GM12878 (cell line): Measurements from ENCODE around the gene PPP2R3C. TPM values are rescaled to one million over a fixed set of nuclear protein-coding genes. Genes with fewer than 3 reads are reported as not detected.

Source experiments
- ATAC-seq: fragments of 200-7000 bp; cut with Tn5 transposase; 3 replicates; pipeline ENCODE4 v1.9.1; 2020; ENCODE audit warnings: mild to moderate bottlenecking, moderate library complexity
- BruUV-seq: library from RNA; stranded (reverse); fragments of 400-500 nt; replicated peaks from 2 replicates; lab custom pipeline; 2021; lab: Mats Ljungman, UMichigan
- CTCF ChIA-PET: fragments of 300-600 bp; sonication (Branson Sonifier 250); formaldehyde crosslinking; extraction: SDS; loops from one replicate; lab custom pipeline; 2021; ENCODE audit warnings: inconsistent platforms; lab: Yijun Ruan, JAX
- POLR2A ChIA-PET: fragments of 350-600 bp; formaldehyde crosslinking; extraction: SDS; loops from one replicate; lab custom pipeline; 2021; ENCODE audit warnings: inconsistent platforms; lab: Charles Lee
- RAD21 ChIA-PET: fragments of 300-600 bp; sonication (Branson Sonifier 250); formaldehyde crosslinking; loops from one replicate; lab custom pipeline; 2023; ENCODE audit warnings: antibody characterized with exemption; ENCODE audit not compliant: unreplicated experiment; lab: Charles Lee
- SMC1A ChIA-PET: fragments of 300-600 bp; sonication (Branson Sonifier 250); formaldehyde crosslinking; loops from one replicate; lab custom pipeline; 2023; ENCODE audit not compliant: unreplicated experiment, uncharacterized antibody; lab: Charles Lee
- DNase-seq: peaks from one replicate; pipeline ENCODE4 v3.0.0-alpha.2; 2011; ENCODE audit warnings: low read depth, low spot score
- FAIRE-seq: peaks from 3 replicates; lab custom pipeline; 2011; peaks lifted over from hg19 to GRCh38; lab: Jason Lieb, UNC
- H2AFZ ChIP-seq: 2 replicates; pipeline ENCODE4 v1.6.0; 2011; ENCODE audit warnings: low read depth, low read length, control low read depth; ENCODE audit not compliant: control insufficient read depth
- H3K27ac ChIP-seq: 2 replicates; pipeline ENCODE4 v1.5.1; 2011; ENCODE audit warnings: control low read depth; ENCODE audit not compliant: control insufficient read depth, insufficient read depth
- H3K27me3 ChIP-seq, 2 experiments: replicated peaks in 1 of 2; 2 replicates each; pipeline versions ENCODE4 v1.6.0 to v1.6.1; 2011; ENCODE audit warnings: low read length in 1 of 2; ENCODE audit not compliant: control insufficient read depth in 2 of 2, insufficient read depth in 2 of 2
- H3K36me3 ChIP-seq, 2 experiments: 2 replicates each; pipeline ENCODE4 v1.5.1; 2011; ENCODE audit warnings: low read length in 1 of 2; ENCODE audit not compliant: control insufficient read depth in 2 of 2, insufficient read depth in 2 of 2
- H3K4me1 ChIP-seq: 2 replicates; pipeline ENCODE4 v1.6.1; 2011; ENCODE audit warnings: mild to moderate bottlenecking, low read length, moderate library complexity, mixed read lengths; ENCODE audit not compliant: control insufficient read depth, insufficient read depth
- H3K4me2 ChIP-seq: 2 replicates; pipeline ENCODE4 v1.6.0; 2011; ENCODE audit warnings: control low read depth; ENCODE audit not compliant: control insufficient read depth, insufficient read depth
- H3K4me3 ChIP-seq: fragments of 200-600 bp; sonication (generic); 2 replicates; pipeline ENCODE4 v1.5.1; 2016
- H3K79me2 ChIP-seq: 2 replicates; pipeline ENCODE4 v1.6.0; 2011; ENCODE audit warnings: low read length; ENCODE audit not compliant: control insufficient read depth, insufficient read depth
- H3K9ac ChIP-seq: 2 replicates; pipeline ENCODE4 v1.8.0; 2011; ENCODE audit warnings: low read length, control low read depth, mixed read lengths; ENCODE audit not compliant: control insufficient read depth, insufficient read depth
- H3K9me3 ChIP-seq: replicated peaks from 3 replicates; pipeline ENCODE4 v1.5.1; 2011; ENCODE audit warnings: mild to moderate bottlenecking, low read length; ENCODE audit not compliant: control insufficient read depth, insufficient read depth
- H4K20me1 ChIP-seq: 2 replicates; pipeline ENCODE4 v1.6.0; 2011; ENCODE audit not compliant: control insufficient read depth, insufficient read depth
- JUND ChIP-seq: IDR thresholded peaks from 2 replicates; pipeline ENCODE4 v1.6.1; 2012; ENCODE audit warnings: low read depth, mild to moderate bottlenecking, low read length, improper control_type of control experiment, moderate library complexity
- NFYA ChIP-seq: IDR thresholded peaks from 2 replicates; pipeline ENCODE4 v1.6.1; 2011; ENCODE audit warnings: low read depth, mild to moderate bottlenecking, low read length, improper control_type of control experiment, borderline replicate concordance
- NR2C2 ChIP-seq: IDR thresholded peaks from 2 replicates; pipeline ENCODE4 v1.6.1; 2011; ENCODE audit warnings: borderline replicate concordance, low read depth; ENCODE audit not compliant: control insufficient read depth, insufficient read length
- SPI1 ChIP-seq: IDR thresholded peaks from 2 replicates; pipeline ENCODE4 v1.6.1; 2011; ENCODE audit warnings: low read depth, mild to moderate bottlenecking, low read length, moderate library complexity, borderline replicate concordance; ENCODE audit not compliant: insufficient read depth
- YY1 ChIP-seq: IDR thresholded peaks from 2 replicates; pipeline ENCODE4 v1.6.1; 2011; ENCODE audit warnings: low read depth, mild to moderate bottlenecking, low read length
- WGBS: methylation state at CpG from one replicate; pipeline ENCODE4 v1.1.6; 2016; ENCODE audit warnings: low lambda C conversion rate; ENCODE audit not compliant: insufficient replicate concordance, insufficient coverage; ENCODE audit errors: missing lambda C conversion rate; 5-methylcytosine and 5-hydroxymethylcytosine counted together
- in situ Hi-C: fragments of 300-500 bp; cut with MboI; formaldehyde crosslinking; loops from 9 replicates; pipeline ENCODE4 v1.14.3; 2018; ENCODE audit warnings: mixed read lengths
- intact Hi-C: fragments of 100-400 bp; cut with micrococcal nuclease; formaldehyde crosslinking; loops from one replicate; pipeline ENCODE4 v1.14.2; 2022; ENCODE audit not compliant: unreplicated experiment
- polyA plus RNA-seq, 11 experiments: library from polyadenylated mRNA; depleted of rRNA in 4 of 11; unstranded in 6 of 11; stranded (reverse) in 5 of 11; fragments of >200 nt; fragmentation: Nextera tagmentation in 4 of 11; fragmentation: Illumina TruSeq in 1 of 11; extraction: Ambion mirVana in 4 of 11; extraction: Trizol in 1 of 11; gene quantifications; 1 replicate in 1 of 11; 2 replicates in 10 of 11; pipeline versions ENCODE4 v1.2.1 to v1.2.3, GENCODE V29; 2011 to 2016; ENCODE audit warnings: inconsistent platforms in 2 of 11, missing spikeins in 2 of 11, low read depth in 1 of 11
- total RNA-seq, 4 experiments: library from RNA; depleted of rRNA in 3 of 4; stranded (reverse); fragments of >200 nt in 3 of 4; fragmentation: Illumina TruSeq in 1 of 4; extraction: Trizol in 1 of 4; gene quantifications; 2 replicates each; pipeline versions ENCODE4 v1.2.1 to v1.2.3, GENCODE V29; 2013 to 2021
- TF ChIP-seq, protein P1 (sequence below): IDR thresholded peaks from 2 replicates; pipeline ENCODE4 v1.6.1; 2011; ENCODE audit warnings: low read depth, low read length, improper control_type of control experiment, borderline replicate concordance
- TF ChIP-seq, protein P2 (sequence below): IDR thresholded peaks from 2 replicates; pipeline ENCODE4 v1.6.1; 2012; ENCODE audit warnings: low read depth, low read length, improper control_type of control experiment
- TF ChIP-seq, protein P3 (sequence below): fragments of 450-650 bp; IDR thresholded peaks from 2 replicates; pipeline ENCODE4 v1.6.1; 2016; ENCODE audit warnings: mild to moderate bottlenecking, moderate library complexity, borderline replicate concordance
- TF ChIP-seq, protein P4 (sequence below): fragments of 450-650 bp; IDR thresholded peaks from 2 replicates; pipeline ENCODE4 v1.6.1; 2017; ENCODE audit warnings: antibody characterized with exemption, mild to moderate bottlenecking, moderate library complexity

Gene PPP2R3C
- total and polyA plus RNA-seq, 10 of the 15 experiments (the other 5 are each of a cell fraction or from before 2014, with no cell fraction given) = 27.6 to 80.5 (median 42.9) TPM

DNA sequence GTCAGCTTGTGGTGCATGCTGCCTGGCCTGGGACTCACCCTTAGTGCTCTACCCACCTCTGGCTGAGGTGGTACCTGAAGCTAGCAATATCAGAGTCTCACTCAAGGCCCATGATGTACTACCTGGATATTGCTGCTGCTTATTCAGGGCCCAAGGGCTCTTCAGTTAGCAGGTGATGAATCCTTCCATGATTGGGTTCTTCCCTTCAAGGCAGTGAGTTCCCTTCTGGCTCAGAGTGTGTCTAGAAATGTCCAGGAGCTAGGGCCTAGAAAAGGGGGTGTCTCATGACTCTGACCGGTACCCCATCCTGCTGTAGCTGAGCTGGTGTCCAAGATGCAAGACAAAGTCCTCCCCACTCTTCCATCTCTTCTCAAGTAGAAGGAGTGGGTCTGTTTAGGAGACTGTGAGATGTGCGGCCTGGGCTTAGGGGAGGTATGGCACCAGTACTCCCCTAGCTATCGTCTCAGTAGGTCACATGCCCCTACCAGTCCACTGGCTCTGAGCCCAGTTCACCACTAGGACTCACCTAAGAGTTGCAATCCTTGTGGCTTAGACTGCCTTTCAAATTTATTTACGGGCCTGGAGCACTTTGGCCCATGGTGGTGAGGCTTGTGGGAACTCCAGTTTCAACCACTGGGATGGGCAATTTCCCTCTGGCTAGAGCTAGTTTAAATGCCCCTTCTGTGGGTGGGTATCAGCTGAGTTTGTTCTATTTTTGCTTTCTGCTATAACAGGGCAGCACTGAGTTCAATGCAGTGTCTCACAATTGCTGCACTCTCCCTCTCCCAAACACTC lies 12.7 kb upstream of the PPP2R3C start:
- ATAC-seq = no peak
- CTCF ChIA-PET = interaction anchor here (0.8 to 1.2 kb wide), 4 partner anchors 9 to 280 kb away, joined by 3 to 4 read pairs (median 3); no protein-coding TSS in a partner anchor
- TF ChIP-seq YY1 (no peak), NR2C2 (no peak), NFYA (no peak), JUND (no peak), SPI1 (no peak)
- TF ChIP-seq, protein P1, sequence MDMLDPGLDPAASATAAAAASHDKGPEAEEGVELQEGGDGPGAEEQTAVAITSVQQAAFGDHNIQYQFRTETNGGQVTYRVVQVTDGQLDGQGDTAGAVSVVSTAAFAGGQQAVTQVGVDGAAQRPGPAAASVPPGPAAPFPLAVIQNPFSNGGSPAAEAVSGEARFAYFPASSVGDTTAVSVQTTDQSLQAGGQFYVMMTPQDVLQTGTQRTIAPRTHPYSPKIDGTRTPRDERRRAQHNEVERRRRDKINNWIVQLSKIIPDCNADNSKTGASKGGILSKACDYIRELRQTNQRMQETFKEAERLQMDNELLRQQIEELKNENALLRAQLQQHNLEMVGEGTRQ = no peak
- TF ChIP-seq, protein P2, sequence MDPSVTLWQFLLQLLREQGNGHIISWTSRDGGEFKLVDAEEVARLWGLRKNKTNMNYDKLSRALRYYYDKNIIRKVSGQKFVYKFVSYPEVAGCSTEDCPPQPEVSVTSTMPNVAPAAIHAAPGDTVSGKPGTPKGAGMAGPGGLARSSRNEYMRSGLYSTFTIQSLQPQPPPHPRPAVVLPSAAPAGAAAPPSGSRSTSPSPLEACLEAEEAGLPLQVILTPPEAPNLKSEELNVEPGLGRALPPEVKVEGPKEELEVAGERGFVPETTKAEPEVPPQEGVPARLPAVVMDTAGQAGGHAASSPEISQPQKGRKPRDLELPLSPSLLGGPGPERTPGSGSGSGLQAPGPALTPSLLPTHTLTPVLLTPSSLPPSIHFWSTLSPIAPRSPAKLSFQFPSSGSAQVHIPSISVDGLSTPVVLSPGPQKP = no peak
- TF ChIP-seq, protein P3, sequence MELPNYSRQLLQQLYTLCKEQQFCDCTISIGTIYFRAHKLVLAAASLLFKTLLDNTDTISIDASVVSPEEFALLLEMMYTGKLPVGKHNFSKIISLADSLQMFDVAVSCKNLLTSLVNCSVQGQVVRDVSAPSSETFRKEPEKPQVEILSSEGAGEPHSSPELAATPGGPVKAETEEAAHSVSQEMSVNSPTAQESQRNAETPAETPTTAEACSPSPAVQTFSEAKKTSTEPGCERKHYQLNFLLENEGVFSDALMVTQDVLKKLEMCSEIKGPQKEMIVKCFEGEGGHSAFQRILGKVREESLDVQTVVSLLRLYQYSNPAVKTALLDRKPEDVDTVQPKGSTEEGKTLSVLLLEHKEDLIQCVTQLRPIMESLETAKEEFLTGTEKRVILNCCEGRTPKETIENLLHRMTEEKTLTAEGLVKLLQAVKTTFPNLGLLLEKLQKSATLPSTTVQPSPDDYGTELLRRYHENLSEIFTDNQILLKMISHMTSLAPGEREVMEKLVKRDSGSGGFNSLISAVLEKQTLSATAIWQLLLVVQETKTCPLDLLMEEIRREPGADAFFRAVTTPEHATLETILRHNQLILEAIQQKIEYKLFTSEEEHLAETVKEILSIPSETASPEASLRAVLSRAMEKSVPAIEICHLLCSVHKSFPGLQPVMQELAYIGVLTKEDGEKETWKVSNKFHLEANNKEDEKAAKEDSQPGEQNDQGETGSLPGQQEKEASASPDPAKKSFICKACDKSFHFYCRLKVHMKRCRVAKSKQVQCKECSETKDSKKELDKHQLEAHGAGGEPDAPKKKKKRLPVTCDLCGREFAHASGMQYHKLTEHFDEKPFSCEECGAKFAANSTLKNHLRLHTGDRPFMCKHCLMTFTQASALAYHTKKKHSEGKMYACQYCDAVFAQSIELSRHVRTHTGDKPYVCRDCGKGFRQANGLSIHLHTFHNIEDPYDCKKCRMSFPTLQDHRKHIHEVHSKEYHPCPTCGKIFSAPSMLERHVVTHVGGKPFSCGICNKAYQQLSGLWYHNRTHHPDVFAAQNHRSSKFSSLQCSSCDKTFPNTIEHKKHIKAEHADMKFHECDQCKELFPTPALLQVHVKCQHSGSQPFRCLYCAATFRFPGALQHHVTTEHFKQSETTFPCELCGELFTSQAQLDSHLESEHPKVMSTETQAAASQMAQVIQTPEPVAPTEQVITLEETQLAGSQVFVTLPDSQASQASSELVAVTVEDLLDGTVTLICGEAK = no peak
- TF ChIP-seq, protein P4, sequence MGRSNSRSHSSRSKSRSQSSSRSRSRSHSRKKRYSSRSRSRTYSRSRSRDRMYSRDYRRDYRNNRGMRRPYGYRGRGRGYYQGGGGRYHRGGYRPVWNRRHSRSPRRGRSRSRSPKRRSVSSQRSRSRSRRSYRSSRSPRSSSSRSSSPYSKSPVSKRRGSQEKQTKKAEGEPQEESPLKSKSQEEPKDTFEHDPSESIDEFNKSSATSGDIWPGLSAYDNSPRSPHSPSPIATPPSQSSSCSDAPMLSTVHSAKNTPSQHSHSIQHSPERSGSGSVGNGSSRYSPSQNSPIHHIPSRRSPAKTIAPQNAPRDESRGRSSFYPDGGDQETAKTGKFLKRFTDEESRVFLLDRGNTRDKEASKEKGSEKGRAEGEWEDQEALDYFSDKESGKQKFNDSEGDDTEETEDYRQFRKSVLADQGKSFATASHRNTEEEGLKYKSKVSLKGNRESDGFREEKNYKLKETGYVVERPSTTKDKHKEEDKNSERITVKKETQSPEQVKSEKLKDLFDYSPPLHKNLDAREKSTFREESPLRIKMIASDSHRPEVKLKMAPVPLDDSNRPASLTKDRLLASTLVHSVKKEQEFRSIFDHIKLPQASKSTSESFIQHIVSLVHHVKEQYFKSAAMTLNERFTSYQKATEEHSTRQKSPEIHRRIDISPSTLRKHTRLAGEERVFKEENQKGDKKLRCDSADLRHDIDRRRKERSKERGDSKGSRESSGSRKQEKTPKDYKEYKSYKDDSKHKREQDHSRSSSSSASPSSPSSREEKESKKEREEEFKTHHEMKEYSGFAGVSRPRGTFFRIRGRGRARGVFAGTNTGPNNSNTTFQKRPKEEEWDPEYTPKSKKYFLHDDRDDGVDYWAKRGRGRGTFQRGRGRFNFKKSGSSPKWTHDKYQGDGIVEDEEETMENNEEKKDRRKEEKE = no peak

More for the DNA sequence above, 12.7 kb upstream of the PPP2R3C start:
- Histone ChIP-seq H3K27ac (no peak overlapping the region), H3K4me3 (no peak overlapping the region), H3K9ac (no peak overlapping the region), H4K20me1 (no peaks in the 10 kb centered on the region), H3K79me2 (no peaks in the 10 kb centered on the region; the same call in 1 of the 2 replicates), H3K36me3 (peaks cover 2 to 11% of the 10 kb centered on the region in 2 experiments; a peak in 3 of 4 replicates), H3K27me3 (no peaks in the 10 kb centered on the region), H3K9me3 (peaks cover 5% of the 10 kb centered on the region; the same call in 2 of the 3 replicates), H2AFZ (no peak overlapping the region), H3K4me2 (no peak overlapping the region), H3K4me1 (no peaks in the 10 kb centered on the region)
- no peak for DNase-seq
- RAD21 ChIA-PET = no interaction called here
- SMC1A ChIA-PET = interaction anchor here (1.1 to 16.3 kb wide), 4 partner anchors 11 to 281 kb away, joined by 3 to 362 read pairs (median 4); no protein-coding TSS in a partner anchor
- intact Hi-C loops (no loop called here), in situ Hi-C loops (no loop called here)
- 97% methylated on average over 4 of the region's 4 CpGs for WGBS
- POLR2A ChIA-PET = interaction anchor here (0.6 kb wide), 1 partner anchor 102 kb away, joined by 7 read pairs; no protein-coding TSS in a partner anchor
- BruUV-seq = no TSS peak
- FAIRE-seq = no peak
